ENCODE results near the gene TMEM63B. TPM values are rescaled to one million over a fixed set of nuclear protein-coding genes. Genes with fewer than 3 reads are reported as not detected.

TMEM63B gene
- total and polyA plus RNA-seq, 2 of the 8 experiments (the other 6 are each of a cell fraction or from before 2014, with no cell fraction given), result 61.1 to 96.8 TPM

GRCh38 chr6:44172731-44173500 is 45.6 kb downstream of the TMEM63B start:
- Histone ChIP-seq H3K23me2 (ENCODE audit: low read depth, low read length) (no peaks in the 10 kb centered on the region), H4K20me1 (replicated peaks in 1 of 2; ENCODE audit: control insufficient read depth in 1 of 2, insufficient read depth in 2 of 2, low read length in 2 of 2) (no peaks in the 10 kb centered on the region), H2AK5ac (ENCODE audit: low read depth, low read length) (no peak overlapping the region), H3K4ac (replicated peaks; ENCODE audit: insufficient read length, low read depth, low read length) (no peak overlapping the region), H4K5ac (ENCODE audit: insufficient read length, low read depth, low read length) (no peak overlapping the region), H2BK5ac (ENCODE audit: low read depth, low read length) (no peak overlapping the region; the same call in 1 of the 2 replicates), H3K79me1 (ENCODE audit: low read depth, low read length) (no peaks in the 10 kb centered on the region), H2AFZ (ENCODE audit: low read length) (no peak overlapping the region), H2BK12ac (ENCODE audit: low read depth, low read length) (peak overlapping the region; percentile 92; the same call in 1 of the 2 replicates), H3K36me3 (ENCODE audit: control insufficient read depth in 2 of 4, insufficient read depth in 4 of 4, low read length in 3 of 4) (no peaks in the 10 kb centered on the region), H4K8ac (ENCODE audit: extremely low read depth, insufficient read depth, low read length) (no peak overlapping the region; the same call in 1 of the 2 replicates), H2BK20ac (ENCODE audit: low read length) (peak overlapping the region; percentile 90; the same call in 1 of the 2 replicates), H3K9me3 (ENCODE audit: insufficient read depth in 2 of 2, low read depth in 1 of 2, low read length in 1 of 2) (no peaks in the 10 kb centered on the region), H3K9ac (replicated peaks in 1 of 4; ENCODE audit: extremely low read depth in 1 of 4, low read depth in 3 of 4, low read length in 3 of 4) (no peak overlapping the region), H3K14ac (ENCODE audit: insufficient read length) (no peak overlapping the region), H3K27ac (ENCODE audit: low read depth, low read length) (no peak overlapping the region), H3K23ac (ENCODE audit: insufficient read length) (no peak overlapping the region), H3K4me3 (ENCODE audit: extremely low read depth in 1 of 4, insufficient read depth in 2 of 4, low read depth in 3 of 4, low read length in 4 of 4) (no peak overlapping the region), H3K56ac (replicated peaks; ENCODE audit: insufficient read length, low read depth, low read length) (no peak overlapping the region), H4K91ac (replicated peaks; ENCODE audit: insufficient read length, low read length) (peak overlapping the region; percentile 70), H2BK15ac (ENCODE audit: low read length) (peak overlapping the region; percentile 99), H3K79me2 (ENCODE audit: control insufficient read depth in 1 of 2, insufficient read depth in 2 of 2, low read length in 2 of 2) (no peaks in the 10 kb centered on the region), H3K27me3 (replicated peaks in 1 of 4; ENCODE audit: control insufficient read depth in 3 of 4, extremely low read depth in 1 of 4, insufficient read depth in 3 of 4, low read length in 3 of 4) (no peaks in the 10 kb centered on the region), H2BK120ac (replicated peaks; ENCODE audit: low read depth, low read length) (no peak overlapping the region), H3K18ac (ENCODE audit: extremely low read depth, low read length) (0 out of 2 replicates have a peak overlapping the region, but pooled peaks have one; percentile 11), H3K4me1 (replicated peaks in 1 of 4; ENCODE audit: control insufficient read depth in 3 of 4, insufficient read depth in 4 of 4, low read length in 3 of 4) (peaks cover 0 to 12% (median 3%) of the 10 kb centered on the region in 4 experiments; a peak in 6 of 7 replicates), H3K4me2 (ENCODE audit: insufficient read depth in 1 of 2, low read depth in 2 of 2, low read length in 2 of 2) (0 out of 4 replicates have a peak overlapping the region, but pooled peaks of 1 of the 2 experiments have one; percentile 13)
- POLR2A ChIA-PET (ENCODE audit: partially characterized antibody), result interaction anchor here (0.9 to 2.6 kb wide), 19 partner anchors 10 to 84 kb away, joined by 3 to 33 read pairs (median 5); partner anchors contain the start of genes HSP90AB1, MYMX and SLC29A1
- WGBS, 2 experiments (ENCODE audit: extremely low coverage in 1 of 2, insufficient coverage in 1 of 2, insufficient read length in 1 of 2, insufficient replicate concordance in 2 of 2, low coverage in 1 of 2, low lambda C conversion rate in 2 of 2, missing lambda C conversion rate in 1 of 2), result 37% methylated on average over 15 of the region's 15 CpGs; no CpG with 5 or more reads in 1 of the 2 experiments
- FAIRE-seq (peak; percentile 58), DNase-seq (ENCODE audit: low read depth in 1 of 2, low spot score in 2 of 2) (peak in 1 of 2 experiments; percentile 91)
- CTCF ChIA-PET (ENCODE audit: partially characterized antibody), result interaction anchor here (0.7 to 10.8 kb wide), 39 partner anchors 10 to 165 kb away, joined by 3 to 287 read pairs (median 5); partner anchors contain the start of genes CAPN11, HSP90AB1, MYMX and SLC29A1
- no peak for TF ChIP-seq FOSL1 (IDR thresholded peaks at IDR 0.05; ENCODE audit: insufficient read depth, low read depth, low read length)
- TF ChIP-seq SP4 (IDR thresholded peaks at IDR 0.05; ENCODE audit: low read length), result 0 out of 2 replicates have a peak, but pooled peaks have one; percentile 46
- no peak for TF ChIP-seq CBX5 (IDR thresholded peaks at IDR 0.05; ENCODE audit: low read depth, low read length)
- TF ChIP-seq BACH1 (IDR thresholded peaks at IDR 0.05; ENCODE audit: low read length), result peak; percentile 88
- TF ChIP-seq RXRA (IDR thresholded peaks at IDR 0.05; ENCODE audit: insufficient read depth, low read depth, low read length), result no peak
- TF ChIP-seq, protein P1, sequence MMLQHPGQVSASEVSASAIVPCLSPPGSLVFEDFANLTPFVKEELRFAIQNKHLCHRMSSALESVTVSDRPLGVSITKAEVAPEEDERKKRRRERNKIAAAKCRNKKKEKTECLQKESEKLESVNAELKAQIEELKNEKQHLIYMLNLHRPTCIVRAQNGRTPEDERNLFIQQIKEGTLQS (IDR thresholded peaks at IDR 0.05; ENCODE audit: insufficient read depth, low read depth, low read length), result no peak
- TF ChIP-seq, protein P2, sequence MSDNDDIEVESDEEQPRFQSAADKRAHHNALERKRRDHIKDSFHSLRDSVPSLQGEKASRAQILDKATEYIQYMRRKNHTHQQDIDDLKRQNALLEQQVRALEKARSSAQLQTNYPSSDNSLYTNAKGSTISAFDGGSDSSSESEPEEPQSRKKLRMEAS (IDR thresholded peaks at IDR 0.05), result peak; percentile 21; the same call in 1 of the 2 replicates
- TF ChIP-seq CREB1 (IDR thresholded peaks at IDR 0.05), result peak; percentile 45; the same call in 1 of the 2 replicates
- no peak for TF ChIP-seq TAF1 (IDR thresholded peaks at IDR 0.05; ENCODE audit: low read depth, low read length)
- TF ChIP-seq SIN3A (conservative IDR thresholded peaks at IDR 0.05 in 1 of 2, IDR thresholded peaks at IDR 0.05 in 1 of 2; ENCODE audit: low read depth in 1 of 2, low read length in 2 of 2), result peak in 1 of 2 experiments; percentile 78; a peak in 2 of 4 replicates
- TF ChIP-seq EGR1 (IDR thresholded peaks at IDR 0.05; ENCODE audit: borderline replicate concordance, low read depth, low read length), result no peak

Data from H1 (cell line).